Measurements from ENCODE around the gene CTAG1A. TPM values are rescaled to one million over a fixed set of nuclear protein-coding genes. Genes with fewer than 3 reads are reported as not detected.
"Not testable (repeated sequence)": the region's sequence is repeated elsewhere in the genome, so short reads cannot be mapped to it uniquely, and the experiment has no call there.

Gene CTAG1A
- total RNA-seq, 1 experiment from 2014 or later: not detected

DNA sequence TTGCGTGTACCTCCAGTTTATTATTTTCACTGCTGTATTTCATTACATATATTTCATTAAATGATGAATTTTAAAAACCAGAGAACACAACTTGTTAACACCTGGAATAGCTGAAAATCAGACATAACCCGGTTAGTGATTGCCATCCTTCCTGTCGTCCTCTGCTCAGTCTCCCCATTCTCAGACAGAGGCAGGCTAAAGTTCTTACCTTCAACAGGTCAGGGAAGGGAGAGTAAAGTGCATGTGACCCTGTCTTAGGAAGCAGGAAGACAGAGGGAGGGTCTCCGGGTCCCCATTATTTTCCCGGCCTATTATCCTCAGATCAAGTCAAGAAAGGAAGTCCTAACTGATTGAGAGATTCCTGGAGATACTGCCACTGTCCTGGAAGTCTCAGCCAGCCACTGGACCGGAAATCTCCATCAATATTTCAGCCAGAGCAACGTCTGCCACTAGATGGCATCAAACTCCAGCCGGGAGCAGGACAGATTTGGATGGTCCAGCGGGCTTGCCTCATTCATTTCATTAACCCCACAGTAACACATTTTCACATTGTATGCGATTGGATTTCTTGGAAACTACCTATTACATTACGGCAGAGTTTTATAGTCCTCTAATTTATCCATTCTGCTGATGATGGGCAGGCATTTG lies 36.0 kb downstream of the CTAG1A start:
- H3K27me3 ChIP-seq (replicated peaks; ENCODE audit: insufficient read depth, low read depth, low read length, poor library complexity); POLR2A ChIA-PET (ENCODE audit: low non-redundant PET); H3K4me1 ChIP-seq (ENCODE audit: insufficient read depth, low read length, poor library complexity, severe bottlenecking); H3K4me3 ChIP-seq (ENCODE audit: low read depth, low read length, poor library complexity, severe bottlenecking); H3K9me3 ChIP-seq (ENCODE audit: low read depth, low read length, poor library complexity, severe bottlenecking); DNase-seq (ENCODE audit: low spot score); intact Hi-C loops (cut with micrococcal nuclease; ENCODE audit: unreplicated experiment); BruUV-seq (replicated peaks); H3K27ac ChIP-seq (ENCODE audit: low read depth, low read length, poor library complexity, severe bottlenecking); H3K36me3 ChIP-seq (ENCODE audit: insufficient read depth, low read length, poor library complexity, severe bottlenecking); CTCF ChIA-PET: not testable (repeated sequence)

DNA sequence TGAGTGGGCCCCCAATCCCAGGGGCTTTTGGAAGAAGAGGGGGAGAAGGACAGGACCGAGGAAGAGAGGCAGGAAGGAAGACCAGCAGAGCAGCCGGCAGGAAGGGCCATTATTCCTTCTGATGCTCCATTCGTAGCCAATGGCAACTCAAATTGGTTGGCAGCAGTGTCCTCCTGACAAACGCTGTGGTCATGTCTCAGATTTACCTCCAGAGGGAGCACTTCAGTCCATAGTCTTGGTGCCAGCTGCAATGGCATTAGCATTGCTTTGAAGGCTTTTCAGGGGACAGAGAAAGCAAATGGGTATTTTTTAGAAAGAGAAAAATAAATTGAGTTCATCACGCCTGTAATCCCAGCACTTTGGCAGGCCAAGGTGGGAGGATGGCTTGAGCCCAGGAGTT lies 44.0 kb downstream of the CTAG1A start:
- BruUV-seq (replicated peaks); POLR2A ChIA-PET (ENCODE audit: low non-redundant PET); H3K27ac ChIP-seq (ENCODE audit: low read depth, low read length, poor library complexity, severe bottlenecking); DNase-seq (ENCODE audit: low spot score); H3K4me3 ChIP-seq (ENCODE audit: low read depth, low read length, poor library complexity, severe bottlenecking); CTCF ChIA-PET; intact Hi-C loops (cut with micrococcal nuclease; ENCODE audit: unreplicated experiment); H3K4me1 ChIP-seq (ENCODE audit: insufficient read depth, low read length, poor library complexity, severe bottlenecking); H3K27me3 ChIP-seq (replicated peaks; ENCODE audit: insufficient read depth, low read depth, low read length, poor library complexity); H3K9me3 ChIP-seq (ENCODE audit: low read depth, low read length, poor library complexity, severe bottlenecking); H3K36me3 ChIP-seq (ENCODE audit: insufficient read depth, low read length, poor library complexity, severe bottlenecking): not testable (repeated sequence)

DNA sequence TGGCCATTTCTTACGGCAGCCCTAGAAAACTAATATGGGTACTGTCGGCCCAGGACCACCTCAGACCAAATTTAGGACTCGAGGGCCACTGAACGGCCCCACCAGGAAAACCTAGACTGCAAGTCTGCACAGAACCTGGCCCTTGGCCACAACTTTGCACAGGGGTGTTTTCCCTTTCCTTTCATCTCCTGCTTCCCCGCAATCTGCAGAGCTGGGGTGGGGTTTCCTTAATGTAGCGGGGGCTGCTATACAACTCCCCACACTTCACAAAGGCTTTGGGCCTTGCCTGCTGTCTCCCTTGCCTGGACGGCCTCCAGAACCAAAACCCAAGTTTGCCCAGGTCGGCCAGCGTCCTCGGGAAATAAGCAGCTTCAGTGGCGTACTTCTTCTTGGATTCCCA lies 46.0 kb downstream of the CTAG1A start:
- BruUV-seq (replicated peaks); POLR2A ChIA-PET (ENCODE audit: low non-redundant PET); H3K9me3 ChIP-seq (ENCODE audit: low read depth, low read length, poor library complexity, severe bottlenecking); CTCF ChIA-PET; intact Hi-C loops (cut with micrococcal nuclease; ENCODE audit: unreplicated experiment); H3K4me3 ChIP-seq (ENCODE audit: low read depth, low read length, poor library complexity, severe bottlenecking); H3K27ac ChIP-seq (ENCODE audit: low read depth, low read length, poor library complexity, severe bottlenecking); H3K4me1 ChIP-seq (ENCODE audit: insufficient read depth, low read length, poor library complexity, severe bottlenecking); DNase-seq (ENCODE audit: low spot score); H3K27me3 ChIP-seq (replicated peaks; ENCODE audit: insufficient read depth, low read depth, low read length, poor library complexity); H3K36me3 ChIP-seq (ENCODE audit: insufficient read depth, low read length, poor library complexity, severe bottlenecking): not testable (repeated sequence)

DNA sequence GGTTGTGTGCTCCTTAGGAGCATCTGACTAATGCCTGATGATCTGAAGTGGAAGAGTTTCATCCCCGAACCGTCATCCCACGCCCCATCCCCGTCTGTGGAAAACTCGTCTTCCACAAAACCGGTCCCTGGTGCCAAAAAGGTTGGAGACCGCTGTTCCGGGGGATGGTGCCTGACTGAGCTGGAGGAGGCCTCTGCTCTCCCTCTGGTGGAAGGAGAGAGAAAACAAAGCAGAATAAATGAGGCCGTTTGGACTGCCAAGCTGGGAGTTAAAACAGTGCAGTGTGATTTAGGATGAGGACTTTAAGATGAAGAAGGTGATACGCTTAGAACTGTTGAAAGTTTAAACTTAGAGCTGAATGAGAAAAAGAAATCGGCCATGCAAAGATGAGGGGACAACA lies 48.7 kb downstream of the CTAG1A start:
- CTCF ChIA-PET; intact Hi-C loops (cut with micrococcal nuclease; ENCODE audit: unreplicated experiment); H3K4me3 ChIP-seq (ENCODE audit: low read depth, low read length, poor library complexity, severe bottlenecking); H3K9me3 ChIP-seq (ENCODE audit: low read depth, low read length, poor library complexity, severe bottlenecking); H3K4me1 ChIP-seq (ENCODE audit: insufficient read depth, low read length, poor library complexity, severe bottlenecking); H3K27me3 ChIP-seq (replicated peaks; ENCODE audit: insufficient read depth, low read depth, low read length, poor library complexity); DNase-seq (ENCODE audit: low spot score); H3K27ac ChIP-seq (ENCODE audit: low read depth, low read length, poor library complexity, severe bottlenecking); H3K36me3 ChIP-seq (ENCODE audit: insufficient read depth, low read length, poor library complexity, severe bottlenecking); POLR2A ChIA-PET (ENCODE audit: low non-redundant PET); BruUV-seq (replicated peaks): not testable (repeated sequence)

Other genes starting within 250 kb of the CTAG1A start
- 1,123 and 1,210 TPM in 2 replicates for gene FLNA, start 210.5 kb upstream of the CTAG1A start, total RNA-seq (2021)
- 79.6 and 84.7 TPM in 2 replicates for gene EMD, start 205.8 kb upstream of the CTAG1A start, total RNA-seq (2021)
- 2,429 and 2,445 TPM in 2 replicates for gene RPL10, start 186.8 kb upstream of the CTAG1A start, total RNA-seq (2021)
- gene DNASE1L1, start 175.9 kb upstream of the CTAG1A start, total RNA-seq (2021): 6.8 and 8.3 TPM in 2 replicates
- 41.8 and 55.8 TPM in 2 replicates for gene TAFAZZIN, start 173.6 kb upstream of the CTAG1A start, total RNA-seq (2021)
- 77.1 and 77.5 TPM in 2 replicates for gene ATP6AP1, start 156.5 kb upstream of the CTAG1A start, total RNA-seq (2021)
- 137 and 139 TPM in 2 replicates for gene GDI1, start 148.0 kb upstream of the CTAG1A start, total RNA-seq (2021)
- 78.0 and 83.7 TPM in 2 replicates for gene FAM50A, start 141.0 kb upstream of the CTAG1A start, total RNA-seq (2021)
- gene PLXNA3, start 126.9 kb upstream of the CTAG1A start, total RNA-seq (2021): 49.8 and 54.6 TPM in 2 replicates
- 30.4 and 34.6 TPM in 2 replicates for gene LAGE3, start 105.9 kb upstream of the CTAG1A start, total RNA-seq (2021)
- gene UBL4A, start 98.5 kb upstream of the CTAG1A start, total RNA-seq (2021): 30.4 and 31.4 TPM in 2 replicates
- 8.1 and 9.7 TPM in 2 replicates for gene SLC10A3, start 94.5 kb upstream of the CTAG1A start, total RNA-seq (2021)
- 35.8 and 38.5 TPM in 2 replicates for gene FAM3A, start 68.9 kb upstream of the CTAG1A start, total RNA-seq (2021)
- 190 and 203 TPM in 2 replicates for gene G6PD, start 38.3 kb upstream of the CTAG1A start, total RNA-seq (2021)
- 28.0 and 30.4 TPM in 2 replicates for gene IKBKG, start 37.5 kb upstream of the CTAG1A start, total RNA-seq (2021)
- gene CTAG1B, start 34.1 kb downstream of the CTAG1A start, total RNA-seq (2021): not detected in 2 replicates
- gene CTAG2, start 68.4 kb downstream of the CTAG1A start, total RNA-seq (2021): not detected in 2 replicates
- gene GAB3, start 165.9 kb downstream of the CTAG1A start, total RNA-seq (2021): 0.09 and 0.31 TPM in 2 replicates
- gene DKC1, start 177.7 kb downstream of the CTAG1A start, total RNA-seq (2021): 138 and 158 TPM in 2 replicates
- 10.4 and 14.8 TPM in 2 replicates for gene MPP1, start 220.4 kb downstream of the CTAG1A start, total RNA-seq (2021)
- gene SMIM9, start 249.5 kb downstream of the CTAG1A start, total RNA-seq (2021): not detected in 2 replicates

Data from A673 (cell line).